ENCODE measurements around the gene WNT11. TPM values are rescaled to one million over a fixed set of nuclear protein-coding genes. Genes with fewer than 3 reads are reported as not detected.

Gene WNT11
- total RNA-seq, 1 donor from 2014 or later, result not detected

- Histone ChIP-seq H3K27me3 (ENCODE audit: control insufficient read depth, insufficient read depth, low read length) (no peaks in the 10 kb centered on the region), H3K4me3 (ENCODE audit: low read depth, low read length) (no peak overlapping the region), H3K36me3 (ENCODE audit: control insufficient read depth, insufficient read depth, low read length) (no peaks in the 10 kb centered on the region)
- DNase-seq (ENCODE audit: low read depth) (no peak), FAIRE-seq (no peak)
- TF ChIP-seq CTCF (IDR thresholded peaks at IDR 0.05; ENCODE audit: insufficient read depth, low read length, severe bottlenecking), result no peak
Measured at GRCh38 chr11:76186776-76187279, 19.5 kb downstream of the WNT11 start.

- FAIRE-seq (no peak), DNase-seq (ENCODE audit: low read depth) (no peak)
- Histone ChIP-seq H3K4me3 (ENCODE audit: low read depth, low read length) (no peak overlapping the region), H3K27me3 (ENCODE audit: control insufficient read depth, insufficient read depth, low read length) (no peaks in the 10 kb centered on the region), H3K36me3 (ENCODE audit: control insufficient read depth, insufficient read depth, low read length) (no peaks in the 10 kb centered on the region)
- no peak for TF ChIP-seq CTCF (IDR thresholded peaks at IDR 0.05; ENCODE audit: insufficient read depth, low read length, severe bottlenecking)
Measured at GRCh38 chr11:76185931-76186401, 20.3 kb downstream of the WNT11 start.

- Histone ChIP-seq H3K4me3 (ENCODE audit: low read depth, low read length) (no peak overlapping the region), H3K27me3 (ENCODE audit: control insufficient read depth, insufficient read depth, low read length) (no peaks in the 10 kb centered on the region), H3K36me3 (ENCODE audit: control insufficient read depth, insufficient read depth, low read length) (no peaks in the 10 kb centered on the region)
- no peak for DNase-seq (ENCODE audit: low read depth)
- no peak for FAIRE-seq
- TF ChIP-seq CTCF (IDR thresholded peaks at IDR 0.05; ENCODE audit: insufficient read depth, low read length, severe bottlenecking), result no peak
Measured at GRCh38 chr11:76185511-76185910, 20.8 kb downstream of the WNT11 start.

GRCh38 chr11:76184551-76184993, 21.7 kb downstream of the WNT11 start:
- no peaks in the 10 kb centered on the region for H3K27me3 ChIP-seq (ENCODE audit: control insufficient read depth, insufficient read depth, low read length)
- no peak for DNase-seq (ENCODE audit: low read depth)
- no peaks in the 10 kb centered on the region for H3K36me3 ChIP-seq (ENCODE audit: control insufficient read depth, insufficient read depth, low read length)
- H3K4me3 ChIP-seq (ENCODE audit: low read depth, low read length), result no peak overlapping the region
- FAIRE-seq, result no peak
- no peak for TF ChIP-seq CTCF (IDR thresholded peaks at IDR 0.05; ENCODE audit: insufficient read depth, low read length, severe bottlenecking)

DNA sequence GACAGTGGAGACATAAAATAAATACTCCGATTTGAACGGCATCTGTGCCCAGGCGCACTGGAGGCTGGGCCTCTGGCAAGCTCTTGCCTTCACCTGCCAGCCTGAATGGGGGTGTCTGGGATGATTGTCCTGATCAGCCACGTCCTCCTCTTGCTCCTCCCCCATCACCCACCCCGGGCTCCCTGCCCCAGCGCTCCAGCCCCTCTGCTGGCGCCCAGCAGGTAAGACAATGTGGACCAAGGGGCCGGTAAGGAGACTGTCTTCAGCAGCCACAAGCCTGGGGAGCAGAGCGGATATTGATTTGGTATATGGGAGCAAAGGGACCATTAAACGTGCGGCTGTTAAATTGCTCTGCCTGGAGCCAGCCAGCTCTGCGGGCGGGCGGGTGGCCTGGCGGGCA, 24.9 kb downstream of the WNT11 start:
- no peak overlapping the region for H3K4me3 ChIP-seq (ENCODE audit: low read depth, low read length)
- no peaks in the 10 kb centered on the region for H3K27me3 ChIP-seq (ENCODE audit: control insufficient read depth, insufficient read depth, low read length)
- FAIRE-seq, result no peak
- H3K36me3 ChIP-seq (ENCODE audit: control insufficient read depth, insufficient read depth, low read length), result no peaks in the 10 kb centered on the region
- no peak for DNase-seq (ENCODE audit: low read depth)
- no peak for TF ChIP-seq CTCF (IDR thresholded peaks at IDR 0.05; ENCODE audit: insufficient read depth, low read length, severe bottlenecking)

GRCh38 chr11:76179147-76179546, 27.2 kb downstream of the WNT11 start:
- Histone ChIP-seq H3K4me3 (ENCODE audit: low read depth, low read length) (no peak overlapping the region), H3K36me3 (ENCODE audit: control insufficient read depth, insufficient read depth, low read length) (no peaks in the 10 kb centered on the region), H3K27me3 (ENCODE audit: control insufficient read depth, insufficient read depth, low read length) (no peaks in the 10 kb centered on the region)
- TF ChIP-seq CTCF (IDR thresholded peaks at IDR 0.05; ENCODE audit: insufficient read depth, low read length, severe bottlenecking), result no peak
- no peak for FAIRE-seq
- DNase-seq (ENCODE audit: low read depth), result no peak
